Fibroblast of lung (primary cell): Measurements from ENCODE around the gene GLB1L3.

Experiments used
- EZH2 ChIP-seq: IDR thresholded peaks from 2 replicates; pipeline ENCODE4 v1.5.1; 2012; ENCODE audit warnings: low read length, control low read depth, mild to moderate bottlenecking; ENCODE audit errors: missing control alignments
- TF ChIP-seq, protein P1 (sequence below), 2 donors: IDR thresholded peaks in 1 of 2; conservative IDR thresholded peaks in 1 of 2; 1 replicate in 1 of 2; 2 replicates in 1 of 2; pipeline ENCODE4 v1.5.1; 2011 to 2012; ENCODE audit warnings: low read length in 2 of 2, control low read depth in 1 of 2, inconsistent platforms in 1 of 2, low read depth in 1 of 2, mild to moderate bottlenecking in 1 of 2

GRCh38 chr11:134322553-134322952 lies 46.4 kb downstream of the GLB1L3 start:
- TF ChIP-seq EZH2: no peak
- TF ChIP-seq, protein P1, sequence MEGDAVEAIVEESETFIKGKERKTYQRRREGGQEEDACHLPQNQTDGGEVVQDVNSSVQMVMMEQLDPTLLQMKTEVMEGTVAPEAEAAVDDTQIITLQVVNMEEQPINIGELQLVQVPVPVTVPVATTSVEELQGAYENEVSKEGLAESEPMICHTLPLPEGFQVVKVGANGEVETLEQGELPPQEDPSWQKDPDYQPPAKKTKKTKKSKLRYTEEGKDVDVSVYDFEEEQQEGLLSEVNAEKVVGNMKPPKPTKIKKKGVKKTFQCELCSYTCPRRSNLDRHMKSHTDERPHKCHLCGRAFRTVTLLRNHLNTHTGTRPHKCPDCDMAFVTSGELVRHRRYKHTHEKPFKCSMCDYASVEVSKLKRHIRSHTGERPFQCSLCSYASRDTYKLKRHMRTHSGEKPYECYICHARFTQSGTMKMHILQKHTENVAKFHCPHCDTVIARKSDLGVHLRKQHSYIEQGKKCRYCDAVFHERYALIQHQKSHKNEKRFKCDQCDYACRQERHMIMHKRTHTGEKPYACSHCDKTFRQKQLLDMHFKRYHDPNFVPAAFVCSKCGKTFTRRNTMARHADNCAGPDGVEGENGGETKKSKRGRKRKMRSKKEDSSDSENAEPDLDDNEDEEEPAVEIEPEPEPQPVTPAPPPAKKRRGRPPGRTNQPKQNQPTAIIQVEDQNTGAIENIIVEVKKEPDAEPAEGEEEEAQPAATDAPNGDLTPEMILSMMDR (conservative IDR thresholded peaks at IDR 0.05 in 1 of 2, IDR thresholded peaks at IDR 0.05 in 1 of 2; ENCODE audit: low read depth in 1 of 2, low read length in 2 of 2): no peak
